UCSD-AML1 (cell line): ENCODE measurements around the gene IFNL3.
"Not testable (repeated sequence)": the region's sequence is repeated elsewhere in the genome, so short reads cannot be mapped to it uniquely, and the experiment has no call there.

ENCODE experiments used
- DNase-seq: peaks from one replicate; lab custom pipeline; 2025; ENCODE audit not compliant: unreplicated experiment; lab: John Stamatoyannopoulos, UW

The IFNL3 gene

GRCh38 chr19:39253374-39254149 is 8.8 kb upstream of the IFNL3 start:
- DNase-seq, result no peak

GRCh38 chr19:39252458-39252857 is 7.7 kb upstream of the IFNL3 start:
- peak; percentile 20 for DNase-seq

DNA sequence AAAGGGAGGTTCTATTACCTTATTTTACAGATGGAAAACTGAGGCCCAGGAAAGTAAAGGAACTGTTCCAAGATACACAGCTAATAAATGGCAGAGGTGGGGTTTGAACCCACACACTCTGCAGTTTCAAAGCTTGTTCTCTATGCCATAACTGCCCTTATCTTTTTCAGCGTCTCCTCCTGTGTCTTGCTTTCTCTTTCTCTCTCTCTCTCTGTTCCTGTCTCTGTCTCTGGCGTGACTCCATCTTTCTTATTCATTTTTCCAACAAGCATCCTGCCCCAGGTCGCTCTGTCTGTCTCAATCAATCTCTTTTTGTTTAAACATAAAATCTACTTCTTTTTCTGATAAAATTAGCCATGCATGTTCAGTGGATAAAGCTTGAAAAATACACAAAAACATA is 7.0 kb upstream of the IFNL3 start:
- DNase-seq, result no peak

GRCh38 chr19:39251081-39251480 is 6.3 kb upstream of the IFNL3 start:
- DNase-seq, result no peak

DNA sequence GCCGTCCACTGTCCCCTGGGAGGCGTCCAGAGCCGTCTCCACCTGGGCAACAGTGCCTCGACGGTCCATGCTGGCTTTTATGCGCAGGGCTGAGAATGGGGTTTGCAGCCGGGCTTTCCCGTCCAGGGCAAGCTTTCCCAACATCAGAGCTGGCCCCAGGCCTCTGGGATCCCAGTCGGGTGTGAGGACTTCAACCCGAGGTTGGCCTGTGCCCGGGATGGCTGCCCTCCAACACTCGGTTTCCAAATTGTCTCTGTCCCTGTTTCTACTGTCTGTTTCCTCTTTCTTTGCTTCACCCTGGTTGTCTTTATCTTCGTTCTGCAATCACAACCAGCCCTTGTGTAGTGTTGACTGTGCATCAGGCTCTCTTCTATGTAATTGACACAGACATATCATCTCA is 4.0 kb upstream of the IFNL3 start, which contains the start of gene IFNL4:
Gene IFNL4, minus strand, starts transcription at position 51 of the 400 bp plus-strand sequence.
- DNase-seq, result no peak

- DNase-seq, result no peak
Measured at GRCh38 chr19:39247701-39248664, 3.2 kb upstream of the IFNL3 start.

DNA sequence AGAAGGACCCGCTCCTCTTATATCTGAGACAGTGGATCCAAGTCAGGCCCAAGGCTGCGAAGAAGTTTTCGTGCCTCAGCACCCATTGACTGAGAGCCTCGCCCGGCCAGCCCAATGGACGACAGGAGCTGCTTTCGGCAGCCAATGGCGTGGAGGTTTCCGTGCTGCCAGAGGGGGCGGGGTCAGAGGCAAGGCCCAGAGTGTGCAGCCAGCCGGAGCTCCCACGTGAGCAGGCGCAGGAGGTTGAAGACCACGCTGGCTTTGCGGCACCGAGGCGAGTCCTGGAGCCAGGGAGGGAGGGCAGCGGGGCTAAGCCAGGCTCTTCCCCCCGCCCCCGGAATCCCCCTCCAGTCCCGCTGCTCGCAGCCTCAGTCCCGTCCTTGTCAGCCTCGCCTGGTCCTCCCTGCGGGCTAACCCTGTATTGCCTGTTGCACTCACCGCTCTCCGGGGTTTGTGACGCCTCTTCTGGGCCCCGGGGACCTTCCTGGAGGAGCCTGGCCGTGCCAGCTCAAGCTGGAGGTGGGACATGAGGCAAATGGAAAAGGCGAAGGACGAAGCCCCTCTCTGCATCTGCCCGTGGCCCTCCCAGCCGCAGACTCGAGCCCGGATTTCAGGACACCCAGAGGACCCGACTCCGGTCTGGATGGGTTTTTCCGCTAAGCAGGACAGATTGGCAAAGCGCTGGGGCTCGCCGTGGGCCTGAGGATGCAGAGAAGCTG is 2.3 kb upstream of the IFNL3 start:
- DNase-seq, result no peak

DNA sequence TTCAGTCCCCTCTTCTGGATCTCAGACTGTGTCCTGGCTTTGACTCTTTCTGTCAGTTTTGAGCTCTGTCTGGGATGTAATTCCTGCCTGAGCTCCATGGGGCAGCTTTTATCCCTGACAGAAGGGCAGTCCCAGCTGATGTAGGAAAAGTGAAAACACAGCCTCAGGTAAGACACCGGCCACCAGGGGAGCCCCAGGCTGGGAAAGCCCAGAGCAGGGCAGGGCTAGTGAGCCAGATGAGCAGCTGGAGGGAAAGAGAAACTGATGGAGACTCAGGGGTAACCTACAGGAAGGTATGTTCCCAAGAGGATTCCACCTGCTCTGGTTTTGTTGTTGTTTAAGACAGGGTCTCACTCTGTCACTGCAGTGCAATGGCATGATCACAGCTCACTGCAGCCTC is 360 bp upstream of the IFNL3 start:
- DNase-seq, result not testable (repeated sequence)

DNA sequence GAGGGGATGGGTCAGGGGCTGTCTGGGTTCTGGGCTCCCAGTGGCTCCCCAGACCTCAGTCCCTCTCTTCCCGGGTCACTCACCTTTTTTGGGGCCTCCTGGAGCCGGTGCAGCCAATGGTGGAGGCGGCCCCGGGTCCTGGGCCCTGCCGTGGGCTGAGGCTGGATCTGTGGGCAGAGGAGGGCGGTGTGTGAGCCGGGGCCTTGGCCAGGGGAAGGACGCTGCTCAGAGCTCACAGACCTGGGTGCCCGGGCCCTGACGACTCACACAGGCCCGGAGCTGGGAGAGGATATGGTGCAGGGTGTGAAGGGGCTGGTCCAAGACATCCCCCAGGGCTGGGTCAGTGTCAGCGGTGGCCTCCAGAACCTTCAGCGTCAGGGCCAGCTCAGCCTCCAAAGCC is 1.1 kb downstream of the IFNL3 start:
- not testable (repeated sequence) for DNase-seq

DNA sequence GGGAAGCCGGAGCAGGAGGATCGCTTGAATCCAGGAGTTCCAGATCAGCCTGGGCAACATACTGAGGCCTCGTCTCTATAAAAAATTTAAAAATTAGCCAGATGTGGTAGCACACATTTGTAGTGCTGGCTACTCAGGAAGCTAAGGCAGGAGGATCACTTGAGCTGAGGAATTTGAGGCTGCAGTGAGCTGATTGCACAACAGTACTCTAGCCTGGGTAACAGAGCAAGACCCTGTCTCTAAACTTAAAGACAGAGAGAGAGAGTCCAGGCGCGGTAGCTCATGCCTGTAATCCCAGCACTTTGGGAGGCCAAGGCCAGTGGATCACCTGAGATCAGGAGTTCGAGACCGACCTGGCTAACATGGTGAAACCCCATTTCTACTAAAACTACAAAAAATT is 4.4 kb downstream of the IFNL3 start:
- no peak for DNase-seq

DNA sequence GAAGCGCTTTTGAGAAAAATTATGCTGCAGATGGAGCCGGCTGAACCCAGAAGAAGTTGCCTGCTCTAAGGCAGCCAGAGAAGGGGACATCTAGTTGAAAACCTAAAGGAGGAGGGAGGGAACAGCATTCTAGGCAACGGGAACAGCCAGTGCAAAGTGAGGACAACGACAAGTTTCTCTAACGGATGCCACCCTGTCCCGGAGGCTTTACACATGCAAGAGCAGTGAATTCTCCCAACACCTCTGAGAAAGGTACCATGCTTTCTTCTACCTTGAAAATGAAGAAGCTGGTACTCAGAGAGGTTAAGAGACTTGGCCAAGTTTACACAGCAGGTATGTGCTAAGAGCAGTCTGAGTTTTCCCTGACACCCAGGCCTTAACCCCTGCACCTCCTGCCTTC is 5.9 kb downstream of the IFNL3 start:
- no peak for DNase-seq

DNA sequence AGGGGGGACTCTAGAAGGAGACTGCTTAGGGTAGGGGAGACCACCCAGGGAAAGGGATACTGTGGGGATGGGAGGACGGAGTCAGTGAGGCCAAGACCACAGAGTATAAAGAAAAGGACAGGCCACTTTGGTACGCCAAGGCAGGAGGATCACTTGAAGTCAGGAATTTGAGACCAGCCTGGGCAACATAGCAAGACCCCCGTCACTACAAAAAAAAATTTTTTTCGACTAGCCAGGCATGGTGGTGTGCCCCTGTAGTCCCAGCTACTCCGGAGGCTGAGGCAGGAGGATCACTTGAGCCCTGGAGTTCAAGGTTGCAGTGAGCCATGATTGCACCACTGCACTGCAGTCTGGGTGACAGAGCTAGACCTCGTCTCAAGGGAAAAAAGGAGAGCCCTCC is 6.6 kb downstream of the IFNL3 start:
- DNase-seq, result no peak

GRCh38 chr19:39237200-39238184 is 7.3 kb downstream of the IFNL3 start:
- DNase-seq, result peak; percentile 61

GRCh38 chr19:39236527-39236926 is 8.3 kb downstream of the IFNL3 start:
- DNase-seq, result no peak

GRCh38 chr19:39232708-39233107 is 12.1 kb downstream of the IFNL3 start:
- DNase-seq, result no peak

DNA sequence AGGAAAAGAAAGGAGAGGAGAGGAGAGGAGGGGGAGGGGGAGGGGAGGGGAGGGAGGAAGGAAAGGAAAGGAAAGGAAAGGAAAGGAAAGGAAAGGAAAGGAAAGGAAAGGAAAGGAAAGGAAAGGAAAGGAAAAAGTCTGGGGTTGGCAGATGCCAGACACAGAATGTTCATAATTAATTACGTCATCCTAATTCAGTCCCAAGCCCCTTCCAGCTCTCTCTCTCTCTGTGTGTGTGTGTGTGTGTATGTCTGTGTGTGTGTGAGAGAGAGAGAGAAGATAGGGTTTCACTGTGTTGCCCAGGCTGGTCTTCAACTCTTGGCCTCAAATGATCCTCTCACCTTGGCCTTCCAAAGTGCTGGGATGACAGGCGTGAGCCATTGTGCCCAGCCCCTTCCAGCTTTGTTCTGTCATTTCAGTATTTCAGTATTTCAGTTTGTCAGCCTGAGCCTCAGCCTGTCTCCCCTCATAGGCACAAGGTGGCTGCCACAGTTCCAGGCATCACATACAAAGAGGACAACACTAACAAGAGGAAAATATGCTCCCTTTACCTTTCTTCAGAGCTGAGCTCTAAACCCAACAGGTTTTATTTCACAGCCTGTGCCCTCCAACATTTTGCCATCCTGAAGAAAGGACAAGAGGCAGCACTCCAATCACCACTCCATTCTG is 14.6 kb downstream of the IFNL3 start:
- no peak for DNase-seq

DNA sequence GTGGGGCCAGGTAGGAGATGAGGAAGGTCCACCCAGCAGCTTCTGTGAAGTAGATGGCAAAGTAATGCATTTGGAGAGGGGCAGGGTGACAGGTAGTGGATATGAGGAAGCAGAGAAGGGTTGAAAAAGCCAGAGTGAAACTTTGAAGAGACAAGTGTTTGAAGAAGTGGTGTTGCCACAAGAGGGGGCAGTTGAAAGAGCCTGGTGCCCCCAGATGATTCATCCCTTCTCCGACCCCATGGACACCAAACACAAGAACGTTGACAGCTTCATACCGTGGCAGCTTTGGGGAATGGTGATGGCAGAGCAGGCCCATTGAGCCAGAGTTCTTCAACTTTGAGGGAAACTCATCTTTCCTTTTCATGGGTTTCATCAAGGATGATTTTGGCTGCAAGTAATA is 19.9 kb downstream of the IFNL3 start:
- no peak for DNase-seq

DNA sequence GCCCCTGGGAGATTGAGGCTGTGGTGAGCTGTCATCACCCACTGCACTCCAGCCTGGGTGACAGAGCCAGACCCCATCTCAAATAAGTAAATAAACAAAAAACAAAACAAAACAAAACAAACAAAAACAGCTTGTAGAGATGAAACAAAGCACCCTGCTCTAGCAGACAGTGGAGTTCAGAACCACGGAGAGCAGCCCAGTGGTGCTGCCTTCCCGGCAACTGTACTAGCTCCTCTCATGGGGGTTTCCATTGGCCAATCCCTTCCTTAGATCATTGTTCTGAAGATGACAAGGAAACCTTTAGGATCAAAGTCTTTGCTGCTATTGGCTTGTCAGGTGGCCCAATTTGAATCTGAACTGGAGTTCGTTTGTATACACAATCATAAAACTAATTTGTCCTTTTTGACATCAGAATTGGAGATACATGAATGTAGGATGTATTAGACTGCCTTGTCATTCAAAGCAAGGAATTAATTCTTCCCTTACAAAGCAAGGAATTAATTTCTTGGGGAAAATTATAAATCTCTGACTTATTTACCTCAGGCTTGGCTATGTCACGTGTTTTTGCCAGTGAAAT is 21.0 kb downstream of the IFNL3 start:
- DNase-seq, result no peak

GRCh38 chr19:39219108-39219507 is 25.7 kb downstream of the IFNL3 start:
- not testable (repeated sequence) for DNase-seq
